A549 (cell line): ENCODE measurements around the gene PSG4. TPM values are rescaled to one million over a fixed set of nuclear protein-coding genes. Genes with fewer than 3 reads are reported as not detected.
"Not testable (repeated sequence)": the region's sequence is repeated elsewhere in the genome, so short reads cannot be mapped to it uniquely, and the experiment has no call there.

ENCODE experiments used
- ATAC-seq, 2 experiments: fragments of 200-7000 bp in 1 of 2; fragments of >200 bp in 1 of 2; cut with Nextera tagmentation in 1 of 2; cut with Tn5 transposase in 1 of 2; 3 replicates each; pipeline versions ENCODE4 v1.8.0 to v1.9.1; 2018 to 2020; ENCODE audit warnings: mild to moderate bottlenecking in 1 of 2, moderate library complexity in 1 of 2
- CTCF ChIA-PET: fragments of 300-600 bp; sonication (Branson Sonifier 250); formaldehyde crosslinking; extraction: SDS; loops from one replicate; lab custom pipeline; 2021; ENCODE audit warnings: antibody characterized with exemption, inconsistent platforms; lab: Yijun Ruan, JAX
- POLR2A ChIA-PET: fragments of 350-600 bp; formaldehyde crosslinking; extraction: SDS; loops from one replicate; lab custom pipeline; 2021; ENCODE audit warnings: antibody characterized with exemption, inconsistent platforms; lab: Yijun Ruan, JAX
- DNase-seq, 2 experiments: peaks; one replicate each; pipeline versions ENCODE4 v3.0.0 to v3.0.0-alpha.2; 2011 to 2016; ENCODE audit warnings: low read depth in 1 of 2, low spot score in 1 of 2
- FAIRE-seq: peaks from 2 replicates; lab custom pipeline; 2011; peaks lifted over from hg19 to GRCh38; lab: Jason Lieb, UNC
- H3K27ac ChIP-seq, 2 experiments: fragments of >200 bp; sonication (Bioruptor Twin); formaldehyde crosslinking; 3 replicates each; pipeline ENCODE4 v1.5.1; 2016 to 2017
- H3K4me1 ChIP-seq: fragments of >200 bp; sonication (Bioruptor Twin); formaldehyde crosslinking; 3 replicates; pipeline ENCODE4 v1.6.1; 2016
- H3K4me2 ChIP-seq: fragments of >200 bp; sonication (Bioruptor Twin); formaldehyde crosslinking; 3 replicates; pipeline ENCODE4 v1.6.1; 2016
- H3K4me3 ChIP-seq: fragments of >200 bp; sonication (Bioruptor Twin); formaldehyde crosslinking; 3 replicates; pipeline ENCODE4 v1.5.1; 2016
- H3K9me3 ChIP-seq: fragments of >200 bp; sonication (Bioruptor Twin); formaldehyde crosslinking; 3 replicates; pipeline ENCODE4 v1.6.1; 2016
- WGBS: methylation state at CpG from one replicate; pipeline ENCODE4 v1.1.6; 2017; ENCODE audit errors: missing lambda C conversion rate; 5-methylcytosine and 5-hydroxymethylcytosine counted together
- polyA minus RNA-seq: library from RNA; depleted of rRNA, polyadenylated mRNA; stranded (reverse); fragments of >200 nt; gene quantifications from 2 replicates; pipeline ENCODE4 v1.2.3, GENCODE V29; 2011; rRNA and poly(A)+ RNA removed
- polyA plus RNA-seq, 4 experiments: library from polyadenylated mRNA; depleted of rRNA in 3 of 4; stranded (reverse); fragments of >200 nt; fragmentation: RNase III in 1 of 4; extraction: RNeasy Plus Mini Kit Qiagen cat#74134 plus additional on column Dnase treatment in 1 of 4; gene quantifications; 2 replicates in 3 of 4; 3 replicates in 1 of 4; pipeline ENCODE4 v1.2.3, GENCODE V29; 2011 to 2017

The PSG4 gene
- polyA plus RNA-seq (2011; rRNA removed) (0.52 and 0.56 TPM in 2 replicates), polyA plus RNA-seq (2017; fragmentation: RNase III; extraction: RNeasy Plus Mini Kit Qiagen cat#74134 plus additional on column Dnase treatment) (0.58 to 1.0 TPM (median 0.78 TPM) in 3 replicates), polyA minus RNA-seq (0.17 and 0.44 TPM in 2 replicates)
- 0.30 and 0.32 TPM in 2 replicates for polyA plus RNA-seq (2012; cell fraction: cytosol; rRNA removed)
- polyA plus RNA-seq (2012; cell fraction: nucleus; rRNA removed), result 0.27 and 0.66 TPM in 2 replicates

- ATAC-seq, H3K4me3 ChIP-seq, POLR2A ChIA-PET, H3K4me2 ChIP-seq, FAIRE-seq, DNase-seq, H3K9me3 ChIP-seq: not testable (repeated sequence)
- CTCF ChIA-PET, result interaction anchor here (0.6 to 1.4 kb wide), 4 partner anchors 14 to 314 kb away, joined by 3 read pairs; no protein-coding TSS in a partner anchor
- WGBS, result 62% methylated on average over 7 of the region's 9 CpGs
- H3K4me1 ChIP-seq, result peaks cover 25% of the 10 kb centered on the region
- peak within 1 kb of the TSS; percentile 42 to 54; a peak in 3 of 6 replicates for H3K27ac ChIP-seq
These were observed at the start of gene PSG4 for GRCh38 chr19:43205471-43206105. Gene PSG4 (minus strand): TSS chr19:43205638. CDS start chr19:43205536, 102 bp downstream.

DNA sequence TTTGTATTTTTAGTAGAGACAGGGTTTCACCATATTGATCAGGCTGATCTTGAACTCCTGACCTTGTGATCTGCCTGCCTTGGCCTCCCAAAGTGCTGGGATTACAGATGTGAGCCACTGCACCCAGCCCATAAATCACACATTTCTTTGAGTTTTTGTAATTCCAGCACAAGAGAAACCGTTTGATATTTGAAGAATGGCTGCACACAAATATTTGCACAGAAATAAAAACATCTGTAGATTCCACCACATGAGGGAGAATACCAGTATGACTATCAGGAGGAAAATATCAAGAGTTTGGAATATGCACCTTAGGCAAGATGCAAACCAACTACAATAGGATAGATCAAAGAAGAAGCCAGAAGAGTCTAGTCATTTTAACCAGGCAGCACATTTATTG lies 46.0 kb upstream of the PSG4 start:
- FAIRE-seq, H3K9me3 ChIP-seq, H3K4me1 ChIP-seq, ATAC-seq, POLR2A ChIA-PET, CTCF ChIA-PET, DNase-seq, H3K4me3 ChIP-seq, H3K27ac ChIP-seq, H3K4me2 ChIP-seq: not testable (repeated sequence)
- WGBS, result 0% methylated on average over 1 of the region's 1 CpG

GRCh38 chr19:43250296-43250695 lies 44.9 kb upstream of the PSG4 start:
- H3K4me2 ChIP-seq, POLR2A ChIA-PET, DNase-seq, ATAC-seq, H3K27ac ChIP-seq, H3K9me3 ChIP-seq, H3K4me1 ChIP-seq, H3K4me3 ChIP-seq, CTCF ChIA-PET, FAIRE-seq: not testable (repeated sequence)
- 40% methylated on average over 5 of the region's 5 CpGs for WGBS

GRCh38 chr19:43248635-43249002 lies 43.2 kb upstream of the PSG4 start:
- H3K4me2 ChIP-seq, H3K4me3 ChIP-seq, POLR2A ChIA-PET, FAIRE-seq, DNase-seq, CTCF ChIA-PET, H3K9me3 ChIP-seq, H3K27ac ChIP-seq, H3K4me1 ChIP-seq, ATAC-seq: not testable (repeated sequence)
- WGBS, result 0% methylated on average over 1 of the region's 1 CpG

DNA sequence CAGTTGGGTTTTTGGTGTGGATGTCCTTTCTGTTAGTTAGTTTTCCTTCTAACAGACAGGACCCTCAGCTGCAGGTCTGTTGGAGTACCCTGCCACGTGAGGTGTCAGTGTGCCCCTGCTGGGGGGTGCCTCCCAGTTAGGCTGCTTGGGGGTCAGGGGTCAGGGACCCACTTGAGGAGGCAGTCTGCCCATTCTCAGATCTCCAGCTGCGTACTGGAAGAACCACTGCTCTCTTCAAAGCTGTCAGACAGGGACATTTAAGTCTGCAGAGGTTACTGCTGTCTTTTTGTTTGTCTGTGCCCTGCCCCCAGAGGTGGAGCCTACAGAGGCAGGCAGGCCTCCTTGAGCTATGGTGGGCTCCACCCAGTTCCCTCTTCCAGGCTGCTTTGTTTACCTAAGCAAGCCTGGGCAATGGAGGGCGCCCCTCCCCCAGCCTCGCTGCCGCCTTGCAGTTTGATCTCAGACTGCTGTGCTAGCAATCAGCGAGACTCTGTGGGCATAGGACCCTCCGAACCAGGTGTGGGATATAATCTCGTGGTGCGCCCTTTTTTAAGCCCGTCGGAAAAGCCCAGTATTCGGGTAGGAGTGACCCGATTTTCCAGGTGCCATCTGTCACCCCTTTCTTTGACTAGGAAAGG lies 41.9 kb upstream of the PSG4 start:
- H3K9me3 ChIP-seq, H3K4me2 ChIP-seq, CTCF ChIA-PET, ATAC-seq, POLR2A ChIA-PET, FAIRE-seq, H3K4me1 ChIP-seq, H3K27ac ChIP-seq, H3K4me3 ChIP-seq, DNase-seq: not testable (repeated sequence)
- 65% methylated on average over 8 of the region's 13 CpGs for WGBS

GRCh38 chr19:43245848-43246247 lies 40.4 kb upstream of the PSG4 start:
- H3K4me3 ChIP-seq, H3K9me3 ChIP-seq, H3K4me1 ChIP-seq, FAIRE-seq, ATAC-seq, CTCF ChIA-PET, H3K4me2 ChIP-seq, H3K27ac ChIP-seq, DNase-seq, POLR2A ChIA-PET: not testable (repeated sequence)
- WGBS, result 15% methylated on average over 3 of the region's 3 CpGs

GRCh38 chr19:43242211-43242610 lies 36.8 kb upstream of the PSG4 start:
- CTCF ChIA-PET, FAIRE-seq, H3K9me3 ChIP-seq, ATAC-seq, H3K27ac ChIP-seq, H3K4me3 ChIP-seq, DNase-seq, POLR2A ChIA-PET, H3K4me1 ChIP-seq, H3K4me2 ChIP-seq: not testable (repeated sequence)
- 23% methylated on average over 2 of the region's 2 CpGs for WGBS

DNA sequence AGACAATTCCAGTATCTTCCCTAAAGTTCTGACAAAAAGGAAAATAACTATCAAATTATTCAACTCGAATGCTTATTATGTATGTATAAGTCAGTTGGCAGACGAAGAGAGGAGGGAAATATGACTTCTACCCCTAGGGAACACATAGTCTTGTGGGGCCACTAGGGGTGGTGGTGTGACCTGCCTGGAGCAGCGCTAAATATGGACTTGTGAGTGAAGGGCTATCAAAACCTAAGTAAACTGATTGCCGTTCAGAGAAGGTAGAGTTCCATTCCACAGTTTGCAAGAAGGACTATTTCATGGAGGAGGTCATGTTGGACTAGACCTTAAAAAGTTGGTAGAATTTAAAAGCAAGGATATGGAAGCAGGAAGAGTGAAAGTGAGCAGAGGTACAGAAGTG lies 32.8 kb upstream of the PSG4 start:
- H3K4me3 ChIP-seq, H3K4me2 ChIP-seq, H3K27ac ChIP-seq, DNase-seq, CTCF ChIA-PET, ATAC-seq, FAIRE-seq, H3K9me3 ChIP-seq, H3K4me1 ChIP-seq, POLR2A ChIA-PET: not testable (repeated sequence)
- WGBS, result 25% methylated on average over 3 of the region's 4 CpGs

DNA sequence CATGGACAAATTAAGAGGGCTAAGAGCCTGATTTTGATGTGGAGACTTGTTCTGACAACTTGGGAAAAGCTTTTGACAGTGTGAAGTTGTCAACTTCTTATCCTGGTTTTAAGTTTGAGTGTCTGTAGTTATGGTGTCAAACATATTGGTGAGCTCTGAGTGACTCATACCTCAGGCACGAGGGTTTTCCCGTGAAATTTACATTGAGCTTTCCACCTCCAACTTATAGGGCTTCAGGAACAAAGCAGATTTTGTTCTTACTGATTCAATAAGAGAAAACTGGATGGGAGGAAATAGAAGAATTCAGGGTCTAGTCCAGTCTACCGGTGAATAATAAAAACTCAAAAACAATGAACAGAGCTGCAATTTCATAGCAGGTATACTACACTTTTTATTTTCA lies 30.2 kb upstream of the PSG4 start:
- H3K9me3 ChIP-seq, POLR2A ChIA-PET, H3K4me3 ChIP-seq, CTCF ChIA-PET, FAIRE-seq, ATAC-seq, H3K4me2 ChIP-seq, H3K4me1 ChIP-seq, H3K27ac ChIP-seq, DNase-seq: not testable (repeated sequence)
- 29% methylated on average over 3 of the region's 3 CpGs for WGBS
